ENCODE data around the gene UTRN. TPM values are rescaled to one million over a fixed set of nuclear protein-coding genes. Genes with fewer than 3 reads are reported as not detected.

UTRN gene
- total and polyA plus RNA-seq, 2 experiments from 2014 or later, result 53.9 to 121 TPM

- peaks cover 34% of the 10 kb centered on the region for H3K79me2 ChIP-seq (replicated peaks; ENCODE audit: insufficient read depth)
- Mint-ChIP-seq H3K36me3 (ENCODE audit: low read depth) (peaks cover 20% of the 10 kb centered on the region; the same call in 2 of the 3 replicates), H3K9me3 (no peaks in the 10 kb centered on the region), H3K27me3 (ENCODE audit: insufficient read depth, low read depth, poor library complexity) (peaks cover 2% of the 10 kb centered on the region), H3K27ac (peak overlapping the region; percentile 6; the same call in 1 of the 2 replicates), H3K4me3 (no peak overlapping the region), H3K4me1 (peaks cover 20% of the 10 kb centered on the region)
- TF ChIP-seq JUNB (IDR thresholded peaks at IDR 0.05; ENCODE audit: unreplicated experiment), result no peak
- no peak for TF ChIP-seq POLR2AphosphoS5 (IDR thresholded peaks at IDR 0.05; ENCODE audit: low read depth)
- TF ChIP-seq ETS1 (IDR thresholded peaks at IDR 0.05), result no peak
- no peak for TF ChIP-seq CREB1 (CRISPR knock-in tag; IDR thresholded peaks at IDR 0.05; ENCODE audit: low read depth)
- no peak for TF ChIP-seq STAT1 (IDR thresholded peaks at IDR 0.05; ENCODE audit: unreplicated experiment)
- TF ChIP-seq NANOG (IDR thresholded peaks at IDR 0.05; ENCODE audit: borderline replicate concordance), result no peak
- no peak for TF ChIP-seq CTCF (conservative IDR thresholded peaks at IDR 0.05; ENCODE audit: low read depth in 2 of 2)
- no peak for TF ChIP-seq ZNF331 (CRISPR knock-in tag; IDR thresholded peaks at IDR 0.05; ENCODE audit: low read depth)
- no peak for TF ChIP-seq ZNF114 (CRISPR knock-in tag; IDR thresholded peaks at IDR 0.05)
- no peak for TF ChIP-seq REST (IDR thresholded peaks at IDR 0.05; ENCODE audit: unreplicated experiment)
- TF ChIP-seq EZH2 (IDR thresholded peaks at IDR 0.05; ENCODE audit: low read depth, unreplicated experiment), result no peak
- no peak for TF ChIP-seq EZH2phosphoT487 (IDR thresholded peaks at IDR 0.05; ENCODE audit: unreplicated experiment)
- no peak for TF ChIP-seq ZNF462 (CRISPR knock-in tag; IDR thresholded peaks at IDR 0.05)
- no peak overlapping the region for H2AFZ ChIP-seq
- DNase-seq (ENCODE audit: low spot score) (peak; percentile 54), ATAC-seq (peak; percentile 70)
- H4K20me1 ChIP-seq (replicated peaks; ENCODE audit: insufficient read depth), result no peaks in the 10 kb centered on the region
- no peak overlapping the region for H3K4me3 ChIP-seq
- no peaks in the 10 kb centered on the region for H3F3A ChIP-seq (replicated peaks; ENCODE audit: low read depth)
- no peak overlapping the region for H3K27ac ChIP-seq (ENCODE audit: low read depth)
- peaks cover 21% of the 10 kb centered on the region for H3K4me1 ChIP-seq (ENCODE audit: insufficient read depth)
- H3K36me3 ChIP-seq (ENCODE audit: insufficient read depth), result peaks cover 3% of the 10 kb centered on the region; the same call in 1 of the 2 replicates
- H3K9me2 ChIP-seq (ENCODE audit: insufficient read depth), result peaks cover 3% of the 10 kb centered on the region; the same call in 1 of the 2 replicates
- no peak overlapping the region for H3K4me2 ChIP-seq
- H3K27me3 ChIP-seq (ENCODE audit: insufficient read depth), result no peaks in the 10 kb centered on the region
Observed at GRCh38 chr6:144307880-144308279, 22.7 kb downstream of the UTRN start.

Data from GM23338 (cell line).